ENCODE measurements around the gene UBAC2.

Gene UBAC2

GRCh38 chr13:99378985-99379733, 178.5 kb downstream of the UBAC2 start:
- ChIA-PET CTCF (no interaction called here), POLR2A (no interaction called here)
- TF ChIP-seq ARNT (IDR thresholded peaks at IDR 0.05) (no peak), TARDBP (IDR thresholded peaks at IDR 0.05) (no peak), CTBP1 (IDR thresholded peaks at IDR 0.05; ENCODE audit: borderline replicate concordance) (no peak), SUZ12 (IDR thresholded peaks at IDR 0.05) (no peak), PKNOX1 (IDR thresholded peaks at IDR 0.05) (no peak), FOXA1 (IDR thresholded peaks at IDR 0.05) (no peak), SP1 (IDR thresholded peaks at IDR 0.05) (no peak)
- DNase-seq (ENCODE audit: extremely low spot score) = no peak

- CTCF ChIA-PET = interaction anchor here (1.2 kb wide), 1 partner anchor 203 kb away, joined by 3 read pairs; no protein-coding TSS in a partner anchor
- no peak for DNase-seq (ENCODE audit: extremely low spot score)
- TF ChIP-seq FOXK2 (IDR thresholded peaks at IDR 0.05) (no peak), LEF1 (IDR thresholded peaks at IDR 0.05; ENCODE audit: borderline replicate concordance) (no peak), SP1 (IDR thresholded peaks at IDR 0.05) (no peak), SUZ12 (IDR thresholded peaks at IDR 0.05) (no peak), TARDBP (IDR thresholded peaks at IDR 0.05) (no peak), ARNT (IDR thresholded peaks at IDR 0.05) (no peak), BHLHE40 (IDR thresholded peaks at IDR 0.05; ENCODE audit: borderline replicate concordance) (no peak), NFRKB (IDR thresholded peaks at IDR 0.05) (no peak), L3MBTL2 (conservative IDR thresholded peaks at IDR 0.05) (no peak), FOXM1 (IDR thresholded peaks at IDR 0.05; ENCODE audit: borderline replicate concordance) (no peak), PKNOX1 (IDR thresholded peaks at IDR 0.05) (no peak), ZNF384 (IDR thresholded peaks at IDR 0.05) (no peak)
- POLR2A ChIA-PET = no interaction called here
Measured at GRCh38 chr13:99379856-99380801, 179.5 kb downstream of the UBAC2 start.

- DNase-seq (ENCODE audit: extremely low spot score) = no peak
- ChIA-PET CTCF (interaction anchor here (1.0 to 1.2 kb wide), 2 partner anchors 56 to 204 kb away, joined by 3 read pairs; no protein-coding TSS in a partner anchor), POLR2A (no interaction called here)
- no peak for TF ChIP-seq ZNF384 (IDR thresholded peaks at IDR 0.05)
- no peak for TF ChIP-seq PKNOX1 (IDR thresholded peaks at IDR 0.05)
- no peak for TF ChIP-seq L3MBTL2 (conservative IDR thresholded peaks at IDR 0.05)
- no peak for TF ChIP-seq SUZ12 (IDR thresholded peaks at IDR 0.05)
- TF ChIP-seq SP1 (IDR thresholded peaks at IDR 0.05) = no peak
- TF ChIP-seq BHLHE40 (IDR thresholded peaks at IDR 0.05; ENCODE audit: borderline replicate concordance) = no peak
Measured at GRCh38 chr13:99380921-99381645, 180.4 kb downstream of the UBAC2 start.

- POLR2A ChIA-PET = no interaction called here
Measured at GRCh38 chr13:99381766-99382165, 181.1 kb downstream of the UBAC2 start.

More at GRCh38 chr13:99381766-99382165, 181.1 kb downstream of the UBAC2 start:
- no peak for DNase-seq (ENCODE audit: extremely low spot score)
- TF ChIP-seq HDGF (IDR thresholded peaks at IDR 0.05; ENCODE audit: borderline replicate concordance) = no peak
- TF ChIP-seq L3MBTL2 (conservative IDR thresholded peaks at IDR 0.05) = no peak
- TF ChIP-seq PKNOX1 (IDR thresholded peaks at IDR 0.05) = no peak
- TF ChIP-seq NFRKB (IDR thresholded peaks at IDR 0.05) = no peak
- TF ChIP-seq ELF4 (IDR thresholded peaks at IDR 0.05) = no peak
- no peak for TF ChIP-seq SP1 (IDR thresholded peaks at IDR 0.05)
- no peak for TF ChIP-seq FOXA1 (IDR thresholded peaks at IDR 0.05)
- no peak for TF ChIP-seq LEF1 (IDR thresholded peaks at IDR 0.05; ENCODE audit: borderline replicate concordance)
- TF ChIP-seq CTBP1 (IDR thresholded peaks at IDR 0.05; ENCODE audit: borderline replicate concordance) = no peak
- no peak for TF ChIP-seq FOXM1 (IDR thresholded peaks at IDR 0.05; ENCODE audit: borderline replicate concordance)
- TF ChIP-seq SUZ12 (IDR thresholded peaks at IDR 0.05) = no peak
- no peak for TF ChIP-seq BHLHE40 (IDR thresholded peaks at IDR 0.05; ENCODE audit: borderline replicate concordance)
- CTCF ChIA-PET = interaction anchor here (1.0 to 1.2 kb wide), 2 partner anchors 55 to 205 kb away, joined by 3 read pairs; no protein-coding TSS in a partner anchor
